Measurements from ENCODE around the gene BRI3.

BRI3 gene

GRCh38 chr7:98252425-98253054 is 28.9 kb upstream of the BRI3 start:
- no peak for DNase-seq

GRCh38 chr7:98254516-98254915 is 27.0 kb upstream of the BRI3 start:
- DNase-seq, result no peak

- no peak for DNase-seq
These were observed 26.4 kb upstream of the BRI3 start for GRCh38 chr7:98254951-98255610.

GRCh38 chr7:98256431-98256830 is 25.1 kb upstream of the BRI3 start:
- no peak for DNase-seq

GRCh38 chr7:98257701-98258100 is 23.8 kb upstream of the BRI3 start:
- DNase-seq, result no peak

- DNase-seq, result no peak
These were observed 15.6 kb upstream of the BRI3 start for GRCh38 chr7:98265841-98266271.

- DNase-seq, result no peak
These were observed 14.6 kb upstream of the BRI3 start for GRCh38 chr7:98266840-98267239.

GRCh38 chr7:98267303-98267702 is 14.2 kb upstream of the BRI3 start:
- DNase-seq, result no peak

GRCh38 chr7:98276241-98276761 is 5.2 kb upstream of the BRI3 start:
- DNase-seq, result no peak

GRCh38 chr7:98278408-98278807 is 3.1 kb upstream of the BRI3 start:
- no peak for DNase-seq

- DNase-seq, result no peak
These were observed 2.5 kb upstream of the BRI3 start for GRCh38 chr7:98278936-98279335.

GRCh38 chr7:98280296-98280695 is 1.2 kb upstream of the BRI3 start:
- no peak for DNase-seq

- DNase-seq, result no peak
These were observed 496 bp downstream of the BRI3 start for GRCh38 chr7:98281757-98282606.

GRCh38 chr7:98282703-98283102 is 1.2 kb downstream of the BRI3 start:
- no peak for DNase-seq

- no peak for DNase-seq
These were observed 1.8 kb downstream of the BRI3 start for GRCh38 chr7:98283127-98283886.

- no peak for DNase-seq
These were observed 2.4 kb downstream of the BRI3 start for GRCh38 chr7:98283887-98284222.

GRCh38 chr7:98284335-98285036 is 3.0 kb downstream of the BRI3 start:
- DNase-seq, result no peak

GRCh38 chr7:98285157-98286092 is 3.9 kb downstream of the BRI3 start:
- no peak for DNase-seq

- DNase-seq, result no peak
These were observed 4.6 kb downstream of the BRI3 start for GRCh38 chr7:98286093-98286539.

- no peak for DNase-seq
These were observed 5.4 kb downstream of the BRI3 start for GRCh38 chr7:98286701-98287485.
